ENCODE data around the gene HMMR. TPM values are rescaled to one million over a fixed set of nuclear protein-coding genes. Genes with fewer than 3 reads are reported as not detected.

Gene HMMR
- total and polyA plus RNA-seq, 2 of the 4 experiments (the other 2 are of a cell fraction), result 13.0 to 24.6 TPM

DNA sequence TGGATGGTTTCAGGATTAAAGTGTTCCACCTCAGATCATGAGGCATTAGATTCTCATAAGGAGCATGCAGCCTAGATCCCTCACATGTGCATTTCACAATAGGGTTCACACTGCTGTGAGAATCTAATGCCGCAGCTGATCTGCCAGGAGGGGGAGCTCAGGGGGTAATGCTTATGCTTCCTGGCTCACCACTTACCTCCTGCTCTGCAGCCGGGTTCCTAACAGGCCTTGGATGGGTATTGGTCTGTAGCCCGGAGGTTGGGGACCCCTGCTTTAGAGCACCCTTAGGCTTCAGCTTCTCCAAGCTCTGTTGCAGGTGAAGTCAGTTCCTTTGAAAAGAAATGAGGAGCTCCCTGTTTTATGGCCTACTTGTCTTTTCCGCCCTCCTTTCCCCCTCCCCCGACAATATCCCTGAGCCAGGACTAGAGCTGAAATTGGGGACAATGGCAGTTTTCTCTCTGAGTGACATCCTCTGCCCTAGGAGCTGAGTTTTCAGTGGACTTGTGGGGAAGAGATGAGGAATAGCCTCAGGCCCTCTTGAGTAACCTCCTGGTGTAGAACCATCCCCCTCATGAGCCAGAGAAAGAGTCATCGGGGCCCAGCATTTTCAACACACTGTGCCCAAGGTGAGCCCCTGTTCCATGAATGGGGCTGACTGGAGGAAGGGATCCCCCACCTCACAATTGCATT lies 28.8 kb downstream of the HMMR start:
- Histone ChIP-seq H3K4ac (ENCODE audit: low read depth, low read length) (no peak overlapping the region), H2BK5ac (ENCODE audit: low read depth, low read length, poor library complexity, severe bottlenecking) (no peak overlapping the region), H4K8ac (ENCODE audit: low read depth in 2 of 2, low read length in 2 of 2) (no peak overlapping the region), H3K14ac (replicated peaks; ENCODE audit: low read depth, low read length) (no peak overlapping the region), H4K91ac (ENCODE audit: insufficient read depth, low read depth, low read length) (no peak overlapping the region), H3K23ac (ENCODE audit: low read depth, low read length) (no peak overlapping the region), H3K9ac (ENCODE audit: low read depth, low read length) (no peak overlapping the region), H2BK120ac (ENCODE audit: low read depth, low read length) (no peak overlapping the region), H2BK15ac (ENCODE audit: low read depth, low read length) (no peak overlapping the region), H4K20me1 (ENCODE audit: insufficient read depth, low read length) (no peaks in the 10 kb centered on the region), H3K4me1 (ENCODE audit: control insufficient read depth, insufficient read depth, low read length) (no peaks in the 10 kb centered on the region), H3K18ac (ENCODE audit: low read depth, low read length) (no peak overlapping the region), H3K79me1 (ENCODE audit: low read depth in 1 of 2, low read length in 2 of 2) (peaks cover 0 to 8% of the 10 kb centered on the region in 2 experiments; a peak in 3 of 4 replicates), H2BK20ac (ENCODE audit: low read depth, low read length) (no peak overlapping the region), H3K4me2 (ENCODE audit: low read depth, low read length) (no peak overlapping the region), H3K9me1 (ENCODE audit: insufficient read depth, low read length) (no peaks in the 10 kb centered on the region), H3K36me3 (ENCODE audit: control insufficient read depth, insufficient read depth, low read length) (peaks cover 3% of the 10 kb centered on the region; the same call in 1 of the 2 replicates), H3K56ac (ENCODE audit: extremely low read depth, insufficient read depth, low read length) (no peak overlapping the region), H2AFZ (replicated peaks; ENCODE audit: low read length, poor library complexity) (peak overlapping the region; percentile 63), H3K9me3 (ENCODE audit: control insufficient read depth, insufficient read depth, low read length) (no peaks in the 10 kb centered on the region), H3K27me3 (ENCODE audit: control insufficient read depth, insufficient read depth, low read length) (no peaks in the 10 kb centered on the region), H2AK5ac (ENCODE audit: low read depth, low read length) (no peak overlapping the region), H2AK9ac (replicated peaks; ENCODE audit: low read depth, low read length, poor library complexity) (no peak overlapping the region), H4K5ac (ENCODE audit: low read depth, low read length) (no peak overlapping the region), H3K27ac (ENCODE audit: insufficient read depth, low read length) (no peak overlapping the region), H3K4me3 (ENCODE audit: insufficient read depth, low read depth, low read length) (no peak overlapping the region)
- BruUV-seq (replicated peaks), result no TSS peak
- CTCF ChIA-PET, result interaction anchor here (0.6 to 2.0 kb wide), 4 partner anchors 10 to 1927 kb away, joined by 3 to 8 read pairs (median 3); partner anchors contain the start of gene MAT2B
- no peak for TF ChIP-seq CEBPB (IDR thresholded peaks at IDR 0.05; ENCODE audit: low read depth, low read length)
- TF ChIP-seq CHD1 (IDR thresholded peaks at IDR 0.05; ENCODE audit: low read depth, low read length), result no peak
- TF ChIP-seq NFE2L2 (IDR thresholded peaks at IDR 0.05; ENCODE audit: low read depth, low read length), result no peak
- TF ChIP-seq POLR2A (IDR thresholded peaks at IDR 0.05; ENCODE audit: low read depth, low read length), result no peak
- TF ChIP-seq RCOR1 (IDR thresholded peaks at IDR 0.05; ENCODE audit: insufficient replicate concordance, low read length), result no peak
- TF ChIP-seq, protein P1, sequence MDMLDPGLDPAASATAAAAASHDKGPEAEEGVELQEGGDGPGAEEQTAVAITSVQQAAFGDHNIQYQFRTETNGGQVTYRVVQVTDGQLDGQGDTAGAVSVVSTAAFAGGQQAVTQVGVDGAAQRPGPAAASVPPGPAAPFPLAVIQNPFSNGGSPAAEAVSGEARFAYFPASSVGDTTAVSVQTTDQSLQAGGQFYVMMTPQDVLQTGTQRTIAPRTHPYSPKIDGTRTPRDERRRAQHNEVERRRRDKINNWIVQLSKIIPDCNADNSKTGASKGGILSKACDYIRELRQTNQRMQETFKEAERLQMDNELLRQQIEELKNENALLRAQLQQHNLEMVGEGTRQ (IDR thresholded peaks at IDR 0.05; ENCODE audit: low read depth, low read length), result no peak
- no peak for TF ChIP-seq RAD21 (IDR thresholded peaks at IDR 0.05; ENCODE audit: low read length)
- TF ChIP-seq BHLHE40 (IDR thresholded peaks at IDR 0.05; ENCODE audit: low read depth, low read length), result no peak
- TF ChIP-seq, protein P2, sequence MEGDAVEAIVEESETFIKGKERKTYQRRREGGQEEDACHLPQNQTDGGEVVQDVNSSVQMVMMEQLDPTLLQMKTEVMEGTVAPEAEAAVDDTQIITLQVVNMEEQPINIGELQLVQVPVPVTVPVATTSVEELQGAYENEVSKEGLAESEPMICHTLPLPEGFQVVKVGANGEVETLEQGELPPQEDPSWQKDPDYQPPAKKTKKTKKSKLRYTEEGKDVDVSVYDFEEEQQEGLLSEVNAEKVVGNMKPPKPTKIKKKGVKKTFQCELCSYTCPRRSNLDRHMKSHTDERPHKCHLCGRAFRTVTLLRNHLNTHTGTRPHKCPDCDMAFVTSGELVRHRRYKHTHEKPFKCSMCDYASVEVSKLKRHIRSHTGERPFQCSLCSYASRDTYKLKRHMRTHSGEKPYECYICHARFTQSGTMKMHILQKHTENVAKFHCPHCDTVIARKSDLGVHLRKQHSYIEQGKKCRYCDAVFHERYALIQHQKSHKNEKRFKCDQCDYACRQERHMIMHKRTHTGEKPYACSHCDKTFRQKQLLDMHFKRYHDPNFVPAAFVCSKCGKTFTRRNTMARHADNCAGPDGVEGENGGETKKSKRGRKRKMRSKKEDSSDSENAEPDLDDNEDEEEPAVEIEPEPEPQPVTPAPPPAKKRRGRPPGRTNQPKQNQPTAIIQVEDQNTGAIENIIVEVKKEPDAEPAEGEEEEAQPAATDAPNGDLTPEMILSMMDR (conservative IDR thresholded peaks at IDR 0.05; ENCODE audit: low read depth, low read length), result no peak; the same call in 1 of the 2 replicates
- no peak for TF ChIP-seq SMC3 (IDR thresholded peaks at IDR 0.05; ENCODE audit: low read depth, low read length)
- no peak for TF ChIP-seq MAFK (IDR thresholded peaks at IDR 0.05; ENCODE audit: low read depth, low read length)
- TF ChIP-seq FOS (IDR thresholded peaks at IDR 0.05; ENCODE audit: low read depth, low read length), result no peak
- no peak for TF ChIP-seq MXI1 (IDR thresholded peaks at IDR 0.05; ENCODE audit: borderline replicate concordance, low read depth, low read length)
- TF ChIP-seq MAZ (IDR thresholded peaks at IDR 0.05; ENCODE audit: borderline replicate concordance, low read depth, low read length), result no peak
- TF ChIP-seq, protein P3, sequence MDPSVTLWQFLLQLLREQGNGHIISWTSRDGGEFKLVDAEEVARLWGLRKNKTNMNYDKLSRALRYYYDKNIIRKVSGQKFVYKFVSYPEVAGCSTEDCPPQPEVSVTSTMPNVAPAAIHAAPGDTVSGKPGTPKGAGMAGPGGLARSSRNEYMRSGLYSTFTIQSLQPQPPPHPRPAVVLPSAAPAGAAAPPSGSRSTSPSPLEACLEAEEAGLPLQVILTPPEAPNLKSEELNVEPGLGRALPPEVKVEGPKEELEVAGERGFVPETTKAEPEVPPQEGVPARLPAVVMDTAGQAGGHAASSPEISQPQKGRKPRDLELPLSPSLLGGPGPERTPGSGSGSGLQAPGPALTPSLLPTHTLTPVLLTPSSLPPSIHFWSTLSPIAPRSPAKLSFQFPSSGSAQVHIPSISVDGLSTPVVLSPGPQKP (IDR thresholded peaks at IDR 0.05; ENCODE audit: borderline replicate concordance, low read depth, low read length), result no peak
- no peak for TF ChIP-seq RFX5 (IDR thresholded peaks at IDR 0.05; ENCODE audit: low read depth, low read length)
- WGBS, 2 experiments (ENCODE audit: extremely low coverage in 2 of 2, insufficient read length in 1 of 2), result no CpG with 5 or more reads among the region's 6 CpGs
- POLR2A ChIA-PET (ENCODE audit: unreplicated experiment), result no interaction called here
- dilution Hi-C loops (cut with HindIII; ENCODE audit: low sequenced_read_pairs, unreplicated experiment), result no loop called here
- ATAC-seq (ENCODE audit: low read depth), result peak; percentile 29; the same call in 1 of the 2 replicates
- in situ Hi-C loops (cut with MboI; ENCODE audit: low sequenced_read_pairs), result no loop called here
- DNase-seq, result peak; percentile 21
- intact Hi-C loops (cut with micrococcal nuclease), result no loop called here

All from IMR-90 (cell line).